ENCODE results near the gene BAIAP2. TPM values are rescaled to one million over a fixed set of nuclear protein-coding genes. Genes with fewer than 3 reads are reported as not detected.

BAIAP2 gene, protein sequence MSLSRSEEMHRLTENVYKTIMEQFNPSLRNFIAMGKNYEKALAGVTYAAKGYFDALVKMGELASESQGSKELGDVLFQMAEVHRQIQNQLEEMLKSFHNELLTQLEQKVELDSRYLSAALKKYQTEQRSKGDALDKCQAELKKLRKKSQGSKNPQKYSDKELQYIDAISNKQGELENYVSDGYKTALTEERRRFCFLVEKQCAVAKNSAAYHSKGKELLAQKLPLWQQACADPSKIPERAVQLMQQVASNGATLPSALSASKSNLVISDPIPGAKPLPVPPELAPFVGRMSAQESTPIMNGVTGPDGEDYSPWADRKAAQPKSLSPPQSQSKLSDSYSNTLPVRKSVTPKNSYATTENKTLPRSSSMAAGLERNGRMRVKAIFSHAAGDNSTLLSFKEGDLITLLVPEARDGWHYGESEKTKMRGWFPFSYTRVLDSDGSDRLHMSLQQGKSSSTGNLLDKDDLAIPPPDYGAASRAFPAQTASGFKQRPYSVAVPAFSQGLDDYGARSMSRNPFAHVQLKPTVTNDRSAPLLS
- 1 to 10 TPM; 2.8 TPM for total RNA-seq

DNA sequence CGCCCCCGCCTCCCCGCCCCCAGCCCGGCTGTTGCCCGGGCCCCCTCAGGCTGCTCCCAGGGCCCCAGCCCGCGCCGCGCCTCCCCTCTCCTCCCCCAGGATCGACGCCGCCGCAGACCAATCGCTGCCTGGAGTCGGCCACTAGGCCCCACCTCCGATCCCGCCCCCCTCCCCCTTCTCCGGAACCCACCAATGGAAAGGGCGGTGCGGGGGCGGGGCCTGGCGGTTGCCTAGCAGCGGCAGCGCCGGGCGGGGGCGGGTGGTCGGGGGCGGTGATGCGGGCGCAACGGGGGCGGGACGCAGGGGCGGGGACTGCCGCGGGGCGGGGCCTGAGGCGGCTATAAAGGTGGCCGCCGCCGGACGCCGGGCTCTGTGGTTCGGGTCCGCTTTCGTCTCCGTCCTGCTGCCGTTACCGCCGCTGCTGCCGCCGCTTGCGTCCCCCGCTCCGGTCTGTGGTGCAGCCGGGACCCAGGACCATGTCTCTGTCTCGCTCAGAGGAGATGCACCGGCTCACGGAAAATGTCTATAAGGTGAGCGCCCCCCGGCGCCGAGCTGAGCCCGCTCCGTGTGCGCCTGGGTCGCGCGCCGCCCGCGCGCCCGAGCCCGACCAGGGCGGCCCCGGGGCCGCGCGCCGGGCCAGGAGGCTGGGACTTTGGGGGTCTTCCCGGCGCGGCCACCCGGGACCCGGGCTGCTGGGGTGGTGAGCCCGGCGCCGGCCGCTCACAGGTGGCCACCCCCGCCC is at the start of gene BAIAP2:
Gene BAIAP2 (plus strand): TSS at position 373 of the 742 bp plus-strand sequence. CDS start 104 bp downstream, at position 477.
- Mint-ChIP-seq H3K27ac (peak within 1 kb of the TSS; percentile 71), H3K4me3 (peak within 1 kb of the TSS; percentile 82), H3K4me1 (peaks cover 14% of the 10 kb centered on the region), H3K9me3 (no peaks in the 10 kb centered on the region), H3K27me3 (peaks cover 31% of the 10 kb centered on the region), H3K36me3 (ENCODE audit: low read depth) (no peaks in the 10 kb centered on the region)
- CTCF ChIA-PET = interaction anchor here (0.8 kb wide), 1 partner anchor 11 kb away, joined by 3 read pairs; no protein-coding TSS in a partner anchor
- DNase-seq = peak; percentile 96
- POLR2A ChIA-PET = no interaction called here

DNA sequence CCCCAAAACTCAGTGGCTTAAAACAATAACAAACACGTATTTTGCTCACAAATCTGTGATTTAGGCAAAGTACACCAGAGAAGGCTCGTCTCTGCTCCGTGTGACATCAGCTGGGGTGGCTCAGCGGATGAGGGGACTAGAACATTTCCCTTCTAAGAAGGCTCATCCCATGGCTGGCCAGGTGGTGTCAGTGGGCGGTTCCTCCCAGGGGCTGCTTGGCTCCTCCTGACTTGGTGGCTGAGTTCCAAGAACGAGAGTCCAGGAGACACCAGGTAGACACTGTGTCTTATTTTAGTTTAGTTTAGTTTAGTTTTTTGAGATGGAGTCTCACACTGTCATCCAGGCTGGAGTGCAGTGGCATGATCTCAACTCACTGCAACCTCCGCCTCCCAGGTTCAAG is 48.9 kb upstream of the BAIAP2 start:
- Mint-ChIP-seq H3K27ac (no peak overlapping the region), H3K9me3 (no peaks in the 10 kb centered on the region), H3K4me3 (no peak overlapping the region), H3K4me1 (peaks cover 11% of the 10 kb centered on the region), H3K27me3 (peaks cover 5% of the 10 kb centered on the region), H3K36me3 (ENCODE audit: low read depth) (no peaks in the 10 kb centered on the region)
- ChIA-PET CTCF (no interaction called here), POLR2A (interaction anchor here (0.6 kb wide), 1 partner anchor 128 kb away, joined by 6 read pairs; no protein-coding TSS in a partner anchor)
- DNase-seq = no peak

DNA sequence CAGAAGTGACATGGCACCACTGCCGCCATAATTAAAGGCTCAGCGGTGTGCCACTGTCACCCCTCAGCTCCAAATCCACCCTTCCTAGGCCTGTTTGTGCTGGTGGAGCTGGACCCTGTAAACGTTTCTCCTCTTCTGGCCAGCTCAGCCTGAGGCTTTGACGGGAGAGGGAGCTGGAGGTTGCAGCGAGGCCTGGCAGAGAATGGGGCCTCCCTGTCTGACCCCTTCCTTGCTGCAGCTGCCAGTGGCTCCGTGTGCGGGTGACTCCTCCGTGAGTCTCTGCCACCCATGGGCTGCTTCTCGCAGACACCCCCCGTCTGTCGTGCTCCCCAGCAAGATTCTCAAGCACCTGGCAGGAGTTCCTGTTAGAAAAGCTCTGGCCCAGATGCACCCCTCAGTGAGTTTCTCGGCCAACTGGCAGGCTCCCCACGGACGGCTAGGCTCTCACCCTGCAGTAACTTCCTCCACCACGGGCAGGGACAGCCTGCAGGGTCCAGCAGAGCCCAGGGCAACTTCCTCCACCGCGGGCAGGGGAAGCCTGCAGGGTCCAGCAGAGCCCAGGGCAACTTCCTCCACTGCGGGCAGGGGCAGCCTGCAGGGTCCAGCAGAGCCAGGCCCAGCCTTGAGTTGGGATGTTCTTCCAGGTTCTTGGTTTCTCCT is 48.0 kb upstream of the BAIAP2 start:
- Mint-ChIP-seq H3K27me3 (peaks cover 5% of the 10 kb centered on the region), H3K36me3 (ENCODE audit: low read depth) (no peaks in the 10 kb centered on the region), H3K27ac (no peak overlapping the region), H3K4me3 (no peak overlapping the region), H3K9me3 (no peaks in the 10 kb centered on the region), H3K4me1 (peaks cover 11% of the 10 kb centered on the region)
- CTCF ChIA-PET = no interaction called here
- POLR2A ChIA-PET = no interaction called here
- DNase-seq = no peak

DNA sequence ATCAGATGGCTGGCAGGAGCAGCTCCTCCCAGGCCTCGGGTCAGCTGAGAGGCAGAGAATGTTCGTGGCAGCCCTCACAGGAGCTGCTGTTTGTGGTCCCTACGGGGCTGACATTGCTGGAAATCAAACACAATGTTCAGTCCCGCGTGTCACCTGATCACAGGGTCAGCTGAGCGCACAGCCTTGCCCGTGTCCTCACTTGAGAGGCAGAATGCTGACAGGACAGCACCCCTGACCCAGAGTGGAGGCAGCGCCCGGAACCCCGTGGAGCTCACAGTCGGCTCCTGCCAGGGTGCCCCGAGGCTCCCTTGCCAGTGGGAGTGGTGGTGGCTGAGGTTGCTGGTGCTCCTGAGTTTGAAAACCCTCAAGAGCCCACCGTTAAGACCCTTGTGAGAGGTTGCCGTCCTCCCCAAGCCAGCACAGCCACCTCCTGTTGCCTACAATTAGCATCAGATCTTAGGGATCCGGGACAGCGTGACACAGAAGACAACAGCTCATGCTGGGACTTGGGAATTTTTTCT is 47.0 kb upstream of the BAIAP2 start:
- CTCF ChIA-PET = interaction anchor here (1.4 to 2.4 kb wide), 6 partner anchors 36 to 572 kb away, joined by 3 to 20 read pairs (median 6); no protein-coding TSS in a partner anchor
- Mint-ChIP-seq H3K9me3 (no peaks in the 10 kb centered on the region), H3K4me3 (no peak overlapping the region), H3K36me3 (ENCODE audit: low read depth) (no peaks in the 10 kb centered on the region), H3K27me3 (peaks cover 5% of the 10 kb centered on the region), H3K4me1 (peaks cover 16% of the 10 kb centered on the region), H3K27ac (no peak overlapping the region)
- no peak for DNase-seq
- POLR2A ChIA-PET = no interaction called here

DNA sequence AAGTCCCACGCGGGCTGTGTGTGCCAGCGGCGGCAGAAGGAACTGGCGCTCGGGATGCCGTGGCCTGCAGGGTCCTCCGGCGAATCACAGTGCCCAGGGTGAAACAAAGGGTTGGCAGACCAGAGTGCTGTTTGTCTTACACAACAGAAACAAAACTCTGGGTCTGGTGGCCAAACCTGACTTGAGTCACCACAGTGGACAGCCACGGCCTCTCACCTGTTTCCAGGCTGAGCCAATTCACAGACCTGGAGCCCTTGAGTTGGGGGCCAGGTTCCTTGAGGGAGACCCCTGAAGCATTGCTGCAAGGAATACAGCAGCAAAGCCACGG is 45.4 kb upstream of the BAIAP2 start:
- H3K27ac Mint-ChIP-seq = no peak overlapping the region
- no peak for DNase-seq
- H3K4me3 Mint-ChIP-seq = no peak overlapping the region
- H3K9me3 Mint-ChIP-seq = no peaks in the 10 kb centered on the region
- H3K27me3 Mint-ChIP-seq = peaks cover 5% of the 10 kb centered on the region
- peaks cover 1% of the 10 kb centered on the region for H3K36me3 Mint-ChIP-seq (ENCODE audit: low read depth)
- ChIA-PET POLR2A (interaction anchor here (0.7 kb wide), 1 partner anchor 535 kb away, joined by 3 read pairs; no protein-coding TSS in a partner anchor), CTCF (interaction anchor here (0.7 to 2.4 kb wide), 7 partner anchors 34 to 566 kb away, joined by 3 to 20 read pairs (median 4); no protein-coding TSS in a partner anchor)
- H3K4me1 Mint-ChIP-seq = peaks cover 22% of the 10 kb centered on the region

DNA sequence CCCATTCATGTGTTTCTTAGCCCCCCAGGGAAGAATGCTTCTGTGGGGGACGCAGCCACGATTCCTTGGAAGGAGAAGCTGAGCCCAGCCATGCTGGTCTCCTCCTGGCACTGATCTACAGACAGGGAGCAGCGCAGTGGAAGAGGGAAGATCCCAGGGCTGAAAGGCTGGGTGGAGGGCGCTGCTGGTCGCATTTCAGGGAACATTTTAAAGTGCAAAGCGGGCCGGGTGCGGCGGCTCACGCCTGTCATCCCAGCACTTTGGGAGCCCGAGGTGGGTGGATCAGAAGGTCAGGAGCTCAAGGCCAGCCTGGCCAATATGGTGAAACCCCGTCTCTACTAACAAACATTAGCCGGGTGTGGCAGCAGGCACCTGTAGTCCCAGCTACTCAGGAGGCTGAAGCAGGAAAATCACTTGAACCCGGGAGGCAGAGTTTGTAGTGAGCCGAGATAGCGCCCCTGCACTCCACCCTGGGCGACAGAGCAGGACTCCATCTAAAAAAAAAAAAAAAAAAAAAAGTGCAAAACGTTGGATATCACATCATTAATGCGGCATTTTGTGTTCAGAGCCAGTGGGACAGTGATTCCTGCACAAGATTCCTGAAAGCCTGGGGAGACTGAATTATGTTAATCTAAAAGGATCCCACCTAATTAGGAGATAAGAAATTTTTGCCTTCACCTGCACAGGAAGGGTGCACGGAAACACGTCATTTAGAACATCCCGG is 43.9 kb upstream of the BAIAP2 start:
- POLR2A ChIA-PET = no interaction called here
- CTCF ChIA-PET = interaction anchor here (0.6 to 1.9 kb wide), 7 partner anchors 22 to 564 kb away, joined by 3 to 7 read pairs (median 3); no protein-coding TSS in a partner anchor

DNA sequence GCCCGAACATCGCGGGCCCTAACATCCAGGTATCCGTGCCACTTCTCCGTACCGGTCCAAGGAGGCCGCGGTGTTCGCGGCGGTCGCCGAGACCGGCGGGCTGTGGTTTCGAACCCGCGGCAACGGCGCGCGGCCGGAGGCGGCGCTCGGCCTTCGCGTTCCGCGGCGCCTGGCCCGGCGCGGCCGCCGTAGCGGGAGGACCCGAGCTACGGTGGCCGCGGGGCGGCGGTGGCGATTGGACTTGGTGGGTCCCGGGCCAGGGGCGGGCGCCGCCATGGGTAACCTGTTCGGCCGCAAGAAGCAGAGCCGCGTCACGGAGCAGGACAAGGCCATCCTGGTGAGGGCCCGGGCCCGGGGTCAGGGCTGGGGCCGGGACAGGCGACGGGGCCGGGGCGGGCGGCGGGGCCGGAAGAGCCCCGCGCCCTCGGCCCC is 43.3 kb upstream of the BAIAP2 start, which contains the start of gene CHMP6:
Gene CHMP6 (plus strand): TSS at position 197 of the 432 bp plus-strand sequence. CDS start 78 bp downstream, at position 275.
- POLR2A ChIA-PET = no interaction called here

More for the DNA sequence above, 43.9 kb upstream of the BAIAP2 start:
- Mint-ChIP-seq H3K27ac (peak overlapping the region; percentile 83), H3K36me3 (ENCODE audit: low read depth) (peaks cover 6% of the 10 kb centered on the region), H3K4me1 (peaks cover 22% of the 10 kb centered on the region), H3K4me3 (peak overlapping the region; percentile 71), H3K27me3 (peaks cover 5% of the 10 kb centered on the region), H3K9me3 (no peaks in the 10 kb centered on the region)
- no peak for DNase-seq

DNA sequence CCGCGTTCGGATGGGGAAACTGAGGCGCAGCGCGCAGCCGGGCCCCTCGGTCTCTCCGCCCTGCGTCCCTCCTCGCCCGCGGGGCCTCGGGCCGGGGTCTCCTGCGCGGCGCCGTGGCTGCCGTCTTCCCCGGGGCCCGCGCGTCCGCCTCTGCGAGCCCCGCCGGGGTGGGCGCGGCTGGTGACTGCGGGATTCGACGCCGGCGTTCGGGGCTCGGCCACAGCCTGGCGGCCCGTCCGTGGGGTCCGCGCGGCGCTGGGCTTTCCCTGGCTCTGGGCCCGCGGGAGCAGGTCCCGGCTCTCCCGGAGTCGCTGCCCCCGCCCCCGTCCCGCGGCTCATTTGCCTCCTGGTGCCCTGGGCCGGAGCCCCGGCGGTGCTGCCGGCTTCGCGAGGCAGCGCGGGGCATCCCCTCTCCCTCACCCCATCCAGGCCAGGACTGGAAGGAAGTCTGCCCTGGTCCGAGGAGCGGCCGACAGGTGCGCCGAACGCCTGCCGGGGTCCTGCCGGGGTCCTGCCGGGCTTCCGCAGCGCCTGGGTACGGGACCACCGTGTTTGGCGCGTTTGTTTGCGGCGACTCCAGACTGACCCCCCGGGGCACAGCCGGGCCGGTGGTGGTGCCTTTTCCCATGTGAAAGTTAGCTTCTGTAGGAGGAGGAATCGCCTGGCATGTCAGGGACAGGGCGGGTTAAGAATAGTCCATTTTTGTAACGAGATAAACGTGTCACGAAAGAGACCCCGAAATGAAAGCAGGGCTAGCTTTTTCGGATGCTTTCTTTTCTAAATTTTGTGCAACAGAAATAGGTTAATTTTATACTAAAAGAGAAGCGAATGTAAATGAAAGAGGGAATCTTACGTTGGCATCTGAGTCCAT is 42.6 kb upstream of the BAIAP2 start:
- Mint-ChIP-seq H3K4me1 (peaks cover 22% of the 10 kb centered on the region), H3K36me3 (ENCODE audit: low read depth) (peaks cover 10% of the 10 kb centered on the region), H3K27me3 (peaks cover 5% of the 10 kb centered on the region), H3K9me3 (no peaks in the 10 kb centered on the region), H3K27ac (peak overlapping the region; percentile 57), H3K4me3 (peak overlapping the region; percentile 71)
- CTCF ChIA-PET = interaction anchor here (0.8 to 1.9 kb wide), 5 partner anchors 31 to 550 kb away, joined by 3 to 7 read pairs (median 3); no protein-coding TSS in a partner anchor
- DNase-seq = no peak
- POLR2A ChIA-PET = interaction anchor here (0.8 kb wide), 1 partner anchor 26 kb away, joined by 3 read pairs; no protein-coding TSS in a partner anchor

More for the DNA sequence above, 43.3 kb upstream of the BAIAP2 start, which contains the start of gene CHMP6:
- peaks cover 22% of the 10 kb centered on the region for H3K4me1 Mint-ChIP-seq
- H3K27me3 Mint-ChIP-seq = peaks cover 5% of the 10 kb centered on the region
- CTCF ChIA-PET = interaction anchor here (0.6 to 1.9 kb wide), 5 partner anchors 21 to 565 kb away, joined by 3 to 7 read pairs (median 3); no protein-coding TSS in a partner anchor
- H3K36me3 Mint-ChIP-seq (ENCODE audit: low read depth) = peaks cover 10% of the 10 kb centered on the region
- no peaks in the 10 kb centered on the region for H3K9me3 Mint-ChIP-seq
- peak within 1 kb of the TSS; percentile 83 for H3K27ac Mint-ChIP-seq
- peak within 1 kb of the TSS; percentile 71 for H3K4me3 Mint-ChIP-seq
- DNase-seq = peak; percentile 69

DNA sequence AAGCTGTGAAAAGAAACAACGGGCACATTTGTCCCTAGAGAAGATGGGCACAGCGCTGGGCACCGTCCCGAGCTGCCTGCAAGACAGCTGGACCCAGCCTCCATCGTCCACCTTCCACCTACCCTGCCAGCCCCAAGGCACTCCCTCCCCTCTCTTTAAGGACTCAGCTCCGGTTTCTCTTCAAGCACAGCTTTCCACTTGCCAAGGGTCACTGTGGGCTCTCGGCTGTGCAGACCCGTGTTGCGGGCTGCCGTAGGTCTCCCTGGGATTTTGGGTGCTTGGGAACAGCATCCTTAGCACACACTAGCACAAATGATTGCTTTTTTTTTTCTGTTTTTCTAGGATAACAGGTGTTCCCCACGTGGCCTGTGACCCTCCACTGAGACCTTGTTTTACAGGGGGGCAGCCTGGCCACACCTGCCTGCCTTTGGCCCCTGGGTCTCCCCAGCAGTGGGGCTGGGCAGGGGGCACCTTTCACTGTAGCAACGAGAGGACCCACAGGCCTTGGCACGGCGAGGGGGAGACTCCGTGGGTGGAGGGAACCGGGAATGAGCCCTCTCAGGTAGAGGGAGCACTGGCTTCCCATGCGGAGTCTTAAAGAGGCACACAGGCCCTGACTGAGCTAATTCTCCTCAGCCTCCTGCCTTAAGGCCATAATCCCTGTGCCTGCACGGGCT is 41.9 kb upstream of the BAIAP2 start:
- Mint-ChIP-seq H3K36me3 (ENCODE audit: low read depth) (peaks cover 10% of the 10 kb centered on the region), H3K9me3 (no peaks in the 10 kb centered on the region), H3K4me3 (peak overlapping the region; percentile 71), H3K27me3 (peaks cover 5% of the 10 kb centered on the region), H3K4me1 (peaks cover 22% of the 10 kb centered on the region), H3K27ac (peak overlapping the region; percentile 57)
- no peak for DNase-seq
- POLR2A ChIA-PET = interaction anchor here (0.8 kb wide), 1 partner anchor 25 kb away, joined by 3 read pairs; no protein-coding TSS in a partner anchor
- CTCF ChIA-PET = interaction anchor here (0.8 kb wide), 2 partner anchors 102 to 550 kb away, joined by 3 read pairs; no protein-coding TSS in a partner anchor

DNA sequence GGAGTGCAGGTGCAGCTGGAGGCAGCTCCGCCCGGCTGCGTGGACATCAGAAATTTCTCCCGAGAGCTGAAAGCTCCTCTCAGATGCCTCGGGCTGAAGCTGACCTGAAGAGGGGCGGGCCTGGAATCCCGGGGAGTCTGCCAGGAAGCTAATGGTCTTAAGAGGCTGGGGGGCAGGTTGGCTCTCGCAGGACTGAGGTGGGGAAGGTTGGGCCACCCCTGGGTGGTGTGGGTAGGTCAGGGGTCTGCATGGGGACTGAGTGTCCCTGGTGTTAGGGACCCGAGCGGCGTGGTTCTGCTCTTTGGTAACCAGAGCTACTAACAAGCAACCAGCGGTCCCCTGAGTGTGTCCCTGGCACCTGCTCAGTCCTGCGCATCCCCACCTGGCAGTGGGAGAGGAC is 39.8 kb upstream of the BAIAP2 start:
- H3K9me3 Mint-ChIP-seq = no peaks in the 10 kb centered on the region
- no peak overlapping the region for H3K4me3 Mint-ChIP-seq
- ChIA-PET POLR2A (interaction anchor here (0.7 kb wide), 2 partner anchors 9 to 118 kb away, joined by 3 to 4 read pairs; no protein-coding TSS in a partner anchor), CTCF (interaction anchor here (0.6 kb wide), 1 partner anchor 324 kb away, joined by 3 read pairs; no protein-coding TSS in a partner anchor)
- H3K27me3 Mint-ChIP-seq = no peaks in the 10 kb centered on the region
- peaks cover 17% of the 10 kb centered on the region for H3K36me3 Mint-ChIP-seq (ENCODE audit: low read depth)
- H3K27ac Mint-ChIP-seq = no peak overlapping the region
- peaks cover 16% of the 10 kb centered on the region for H3K4me1 Mint-ChIP-seq
- no peak for DNase-seq

All from activated CD4-positive, alpha-beta T cell treated with anti-CD3 and anti-CD28 coated beads, Interleukin-2, amount 10 ng/mL, durations not matched to agents 7 days and 5 days (primary cell).